ENCODE data around the gene AIG1. TPM values are rescaled to one million over a fixed set of nuclear protein-coding genes. Genes with fewer than 3 reads are reported as not detected.

Gene AIG1
- total RNA-seq, 1 donor from 2014 or later: 35.2 TPM

GRCh38 chr6:143055891-143056290 is 4.8 kb upstream of the AIG1 start:
- no peak for TF ChIP-seq EZH2 (IDR thresholded peaks at IDR 0.05; ENCODE audit: insufficient read depth, low read length)
- TF ChIP-seq, protein P1, sequence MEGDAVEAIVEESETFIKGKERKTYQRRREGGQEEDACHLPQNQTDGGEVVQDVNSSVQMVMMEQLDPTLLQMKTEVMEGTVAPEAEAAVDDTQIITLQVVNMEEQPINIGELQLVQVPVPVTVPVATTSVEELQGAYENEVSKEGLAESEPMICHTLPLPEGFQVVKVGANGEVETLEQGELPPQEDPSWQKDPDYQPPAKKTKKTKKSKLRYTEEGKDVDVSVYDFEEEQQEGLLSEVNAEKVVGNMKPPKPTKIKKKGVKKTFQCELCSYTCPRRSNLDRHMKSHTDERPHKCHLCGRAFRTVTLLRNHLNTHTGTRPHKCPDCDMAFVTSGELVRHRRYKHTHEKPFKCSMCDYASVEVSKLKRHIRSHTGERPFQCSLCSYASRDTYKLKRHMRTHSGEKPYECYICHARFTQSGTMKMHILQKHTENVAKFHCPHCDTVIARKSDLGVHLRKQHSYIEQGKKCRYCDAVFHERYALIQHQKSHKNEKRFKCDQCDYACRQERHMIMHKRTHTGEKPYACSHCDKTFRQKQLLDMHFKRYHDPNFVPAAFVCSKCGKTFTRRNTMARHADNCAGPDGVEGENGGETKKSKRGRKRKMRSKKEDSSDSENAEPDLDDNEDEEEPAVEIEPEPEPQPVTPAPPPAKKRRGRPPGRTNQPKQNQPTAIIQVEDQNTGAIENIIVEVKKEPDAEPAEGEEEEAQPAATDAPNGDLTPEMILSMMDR (IDR thresholded peaks at IDR 0.05; ENCODE audit: insufficient read depth, low read depth, low read length): no peak
- no peak overlapping the region for H3K4me3 Mint-ChIP-seq (ENCODE audit: unreplicated experiment)
- H3K4me2 ChIP-seq (ENCODE audit: low read length): no peak overlapping the region
- DNase-seq (ENCODE audit: low read depth) (no peak), FAIRE-seq (no peak)
- no peak overlapping the region for H2AFZ ChIP-seq (ENCODE audit: low read depth, low read length)
- no peak overlapping the region for H3K27ac Mint-ChIP-seq (ENCODE audit: unreplicated experiment)
- H3K36me3 Mint-ChIP-seq (ENCODE audit: low read depth, unreplicated experiment): peaks cover 2% of the 10 kb centered on the region
- peaks cover 2% of the 10 kb centered on the region for H3K79me2 ChIP-seq (ENCODE audit: insufficient read depth, low read length)
- no peaks in the 10 kb centered on the region for H3K27me3 ChIP-seq (ENCODE audit: insufficient read depth, low read length)
- no peak overlapping the region for H3K27ac ChIP-seq (ENCODE audit: low read depth, low read length)
- H3K9me3 ChIP-seq (ENCODE audit: insufficient read depth, low read depth, low read length): no peaks in the 10 kb centered on the region
- no peaks in the 10 kb centered on the region for H3K9me3 Mint-ChIP-seq (ENCODE audit: unreplicated experiment)
- H4K20me1 ChIP-seq (ENCODE audit: insufficient read depth, low read length): no peaks in the 10 kb centered on the region
- peaks cover 11% of the 10 kb centered on the region for H3K4me1 ChIP-seq (ENCODE audit: insufficient read depth, low read length)
- H3K4me1 Mint-ChIP-seq (ENCODE audit: low read depth, unreplicated experiment): peaks cover 6% of the 10 kb centered on the region
- no peaks in the 10 kb centered on the region for H3K27me3 Mint-ChIP-seq (ENCODE audit: low read depth, unreplicated experiment)
- no peak overlapping the region for H3K9ac ChIP-seq (ENCODE audit: low read length)
- H3K36me3 ChIP-seq (ENCODE audit: insufficient read depth, low read length): no peaks in the 10 kb centered on the region
- no peak overlapping the region for H3K4me3 ChIP-seq (ENCODE audit: insufficient read depth, low read depth, low read length)

- Mint-ChIP-seq H3K9me3 (ENCODE audit: unreplicated experiment) (no peaks in the 10 kb centered on the region), H3K36me3 (ENCODE audit: low read depth, unreplicated experiment) (peaks cover 2% of the 10 kb centered on the region), H3K4me1 (ENCODE audit: low read depth, unreplicated experiment) (peaks cover 16% of the 10 kb centered on the region), H3K27me3 (ENCODE audit: low read depth, unreplicated experiment) (no peaks in the 10 kb centered on the region), H3K4me3 (ENCODE audit: unreplicated experiment) (no peak overlapping the region), H3K27ac (ENCODE audit: unreplicated experiment) (peak overlapping the region; percentile 44)
- Histone ChIP-seq H4K20me1 (ENCODE audit: insufficient read depth, low read length) (no peaks in the 10 kb centered on the region), H3K27ac (ENCODE audit: low read depth, low read length) (no peak overlapping the region), H2AFZ (ENCODE audit: low read depth, low read length) (no peak overlapping the region), H3K9ac (ENCODE audit: low read length) (no peak overlapping the region), H3K27me3 (ENCODE audit: insufficient read depth, low read length) (no peaks in the 10 kb centered on the region), H3K4me1 (ENCODE audit: insufficient read depth, low read length) (peaks cover 18% of the 10 kb centered on the region), H3K36me3 (ENCODE audit: insufficient read depth, low read length) (no peaks in the 10 kb centered on the region), H3K4me3 (ENCODE audit: insufficient read depth, low read depth, low read length) (no peak overlapping the region), H3K4me2 (ENCODE audit: low read length) (peak overlapping the region; percentile 94), H3K9me3 (ENCODE audit: insufficient read depth, low read depth, low read length) (no peaks in the 10 kb centered on the region), H3K79me2 (ENCODE audit: insufficient read depth, low read length) (peaks cover 6% of the 10 kb centered on the region)
- TF ChIP-seq, protein P1 (IDR thresholded peaks at IDR 0.05; ENCODE audit: insufficient read depth, low read depth, low read length): no peak
- DNase-seq (ENCODE audit: low read depth): peak; percentile 23
- FAIRE-seq: no peak
Measured at GRCh38 chr6:143058987-143059386, 1.7 kb upstream of the AIG1 start.

- Histone ChIP-seq H3K4me1 (ENCODE audit: insufficient read depth, low read length) (peaks cover 18% of the 10 kb centered on the region), H3K9me3 (ENCODE audit: insufficient read depth, low read depth, low read length) (no peaks in the 10 kb centered on the region), H3K27me3 (ENCODE audit: insufficient read depth, low read length) (no peaks in the 10 kb centered on the region), H3K4me2 (ENCODE audit: low read length) (peak overlapping the region; percentile 94), H2AFZ (ENCODE audit: low read depth, low read length) (peak overlapping the region; percentile 90), H3K79me2 (ENCODE audit: insufficient read depth, low read length) (peaks cover 6% of the 10 kb centered on the region), H3K27ac (ENCODE audit: low read depth, low read length) (peak overlapping the region; percentile 90), H3K36me3 (ENCODE audit: insufficient read depth, low read length) (no peaks in the 10 kb centered on the region), H3K9ac (ENCODE audit: low read length) (peak overlapping the region; percentile 95), H4K20me1 (ENCODE audit: insufficient read depth, low read length) (no peaks in the 10 kb centered on the region), H3K4me3 (ENCODE audit: insufficient read depth, low read depth, low read length) (peak overlapping the region; percentile 79)
- Mint-ChIP-seq H3K4me3 (ENCODE audit: unreplicated experiment) (peak overlapping the region; percentile 93), H3K9me3 (ENCODE audit: unreplicated experiment) (no peaks in the 10 kb centered on the region), H3K36me3 (ENCODE audit: low read depth, unreplicated experiment) (no peaks in the 10 kb centered on the region), H3K27ac (ENCODE audit: unreplicated experiment) (peak overlapping the region; percentile 98), H3K27me3 (ENCODE audit: low read depth, unreplicated experiment) (no peaks in the 10 kb centered on the region), H3K4me1 (ENCODE audit: low read depth, unreplicated experiment) (peaks cover 21% of the 10 kb centered on the region)
- FAIRE-seq (peak; percentile 72), DNase-seq (ENCODE audit: low read depth) (peak; percentile 93)
- TF ChIP-seq, protein P1 (IDR thresholded peaks at IDR 0.05; ENCODE audit: insufficient read depth, low read depth, low read length): no peak
- no peak for TF ChIP-seq EZH2 (IDR thresholded peaks at IDR 0.05; ENCODE audit: insufficient read depth, low read length)
Measured at GRCh38 chr6:143059663-143060353, 881 bp upstream of the AIG1 start.
